ENCODE results near the gene JMJD6.

Gene JMJD6

GRCh38 chr17:76683011-76683755 is 43.2 kb downstream of the JMJD6 start:
- DNase-seq (ENCODE audit: low spot score) (no peak), ATAC-seq (ENCODE audit: low read depth) (no peak)
- no peaks in the 10 kb centered on the region for H3K27me3 ChIP-seq (ENCODE audit: insufficient read depth, poor library complexity, severe bottlenecking)
- H3K4me1 ChIP-seq (ENCODE audit: insufficient read depth, poor library complexity, severe bottlenecking), result peaks cover under 1% of the 10 kb centered on the region
- H3K9me3 ChIP-seq (ENCODE audit: severe bottlenecking), result no peaks in the 10 kb centered on the region
- TF ChIP-seq CTCF (IDR thresholded peaks at IDR 0.05; ENCODE audit: poor library complexity, severe bottlenecking), result peak; percentile 5
- peaks cover 12% of the 10 kb centered on the region for H3K36me3 ChIP-seq (ENCODE audit: low read depth)
- no peak overlapping the region for H3K4me3 ChIP-seq (ENCODE audit: severe bottlenecking)
- H3K27ac ChIP-seq (ENCODE audit: poor library complexity, severe bottlenecking), result no peak overlapping the region

- no peaks in the 10 kb centered on the region for H3K4me1 ChIP-seq (ENCODE audit: insufficient read depth, poor library complexity, severe bottlenecking)
- no peaks in the 10 kb centered on the region for H3K9me3 ChIP-seq (ENCODE audit: severe bottlenecking)
- no peak for TF ChIP-seq CTCF (IDR thresholded peaks at IDR 0.05; ENCODE audit: poor library complexity, severe bottlenecking)
- H3K27ac ChIP-seq (ENCODE audit: poor library complexity, severe bottlenecking), result no peak overlapping the region
- DNase-seq (ENCODE audit: low spot score) (no peak), ATAC-seq (ENCODE audit: low read depth) (no peak)
- peaks cover 12% of the 10 kb centered on the region for H3K36me3 ChIP-seq (ENCODE audit: low read depth)
- no peaks in the 10 kb centered on the region for H3K27me3 ChIP-seq (ENCODE audit: insufficient read depth, poor library complexity, severe bottlenecking)
- no peak overlapping the region for H3K4me3 ChIP-seq (ENCODE audit: severe bottlenecking)
These were observed 44.1 kb downstream of the JMJD6 start for GRCh38 chr17:76682296-76682695.

- H3K27ac ChIP-seq (ENCODE audit: poor library complexity, severe bottlenecking), result no peak overlapping the region
- TF ChIP-seq CTCF (IDR thresholded peaks at IDR 0.05; ENCODE audit: poor library complexity, severe bottlenecking), result peak; percentile 55
- H3K27me3 ChIP-seq (ENCODE audit: insufficient read depth, poor library complexity, severe bottlenecking), result no peaks in the 10 kb centered on the region
- ATAC-seq (ENCODE audit: low read depth) (peak; percentile 45; the same call in 1 of the 3 replicates), DNase-seq (ENCODE audit: low spot score) (no peak)
- H3K4me3 ChIP-seq (ENCODE audit: severe bottlenecking), result no peak overlapping the region
- H3K36me3 ChIP-seq (ENCODE audit: low read depth), result peaks cover 12% of the 10 kb centered on the region
- no peaks in the 10 kb centered on the region for H3K9me3 ChIP-seq (ENCODE audit: severe bottlenecking)
- H3K4me1 ChIP-seq (ENCODE audit: insufficient read depth, poor library complexity, severe bottlenecking), result no peaks in the 10 kb centered on the region
These were observed 44.9 kb downstream of the JMJD6 start for GRCh38 chr17:76681222-76682137.

GRCh38 chr17:76679239-76679638 is 47.2 kb downstream of the JMJD6 start:
- Histone ChIP-seq H3K27me3 (ENCODE audit: insufficient read depth, poor library complexity, severe bottlenecking) (no peaks in the 10 kb centered on the region), H3K4me1 (ENCODE audit: insufficient read depth, poor library complexity, severe bottlenecking) (no peaks in the 10 kb centered on the region), H3K27ac (ENCODE audit: poor library complexity, severe bottlenecking) (no peak overlapping the region), H3K36me3 (ENCODE audit: low read depth) (peaks cover 8% of the 10 kb centered on the region), H3K9me3 (ENCODE audit: severe bottlenecking) (no peaks in the 10 kb centered on the region), H3K4me3 (ENCODE audit: severe bottlenecking) (no peak overlapping the region)
- TF ChIP-seq CTCF (IDR thresholded peaks at IDR 0.05; ENCODE audit: poor library complexity, severe bottlenecking), result no peak
- DNase-seq (ENCODE audit: low spot score) (no peak), ATAC-seq (ENCODE audit: low read depth) (no peak)

Data from RWPE2 (cell line).